ENCODE data around the gene AKT3. TPM values are rescaled to one million over a fixed set of nuclear protein-coding genes. Genes with fewer than 3 reads are reported as not detected.

The AKT3 gene
- total RNA-seq, 1 donor from 2014 or later: 107 TPM

GRCh38 chr1:243455760-243456651 lies 394.0 kb downstream of the AKT3 start:
- no peak for TF ChIP-seq CTCF (IDR thresholded peaks at IDR 0.05)
- Mint-ChIP-seq H3K27ac (ENCODE audit: unreplicated experiment) (no peak overlapping the region), H3K27me3 (ENCODE audit: unreplicated experiment) (no peaks in the 10 kb centered on the region), H3K4me1 (ENCODE audit: unreplicated experiment) (no peaks in the 10 kb centered on the region), H3K36me3 (ENCODE audit: unreplicated experiment) (peaks cover 13% of the 10 kb centered on the region), H3K4me3 (ENCODE audit: unreplicated experiment) (no peak overlapping the region), H3K9me3 (ENCODE audit: unreplicated experiment) (no peaks in the 10 kb centered on the region)
- DNase-seq (ENCODE audit: extremely low spot score, unreplicated experiment): no peak

DNA sequence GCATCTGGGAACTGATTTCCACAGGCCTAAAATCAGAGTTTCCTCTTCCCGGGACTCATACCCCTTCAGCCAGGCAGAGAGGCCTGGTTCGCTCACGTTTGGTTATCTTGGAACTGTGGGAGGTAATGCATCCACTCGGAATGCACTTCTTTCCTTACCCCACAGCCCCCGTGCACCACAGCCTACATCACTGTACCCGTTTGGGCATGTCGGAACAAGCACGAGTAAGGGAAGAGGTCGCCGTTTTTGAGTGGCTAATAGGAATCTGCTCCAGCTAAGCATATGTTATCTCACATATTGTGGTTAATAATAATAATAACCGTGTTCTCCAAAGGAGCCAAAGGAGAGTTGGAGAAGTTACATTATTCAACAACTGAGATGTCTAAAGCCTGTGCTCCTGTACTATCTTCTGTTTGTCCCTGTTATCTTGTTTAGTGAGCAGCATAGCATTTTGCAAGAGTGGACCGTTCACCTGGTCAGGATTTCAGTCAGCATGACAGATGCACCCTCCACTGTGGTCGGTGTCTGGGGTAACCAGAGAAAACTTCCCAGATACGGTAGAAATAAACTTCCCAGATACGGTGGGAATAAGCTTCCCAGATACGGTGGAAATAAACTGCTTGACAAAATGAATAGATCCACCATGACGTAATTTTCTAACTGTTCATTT lies 395.6 kb downstream of the AKT3 start:
- Mint-ChIP-seq H3K4me1 (ENCODE audit: unreplicated experiment) (no peaks in the 10 kb centered on the region), H3K27me3 (ENCODE audit: unreplicated experiment) (no peaks in the 10 kb centered on the region), H3K9me3 (ENCODE audit: unreplicated experiment) (no peaks in the 10 kb centered on the region), H3K27ac (ENCODE audit: unreplicated experiment) (no peak overlapping the region), H3K36me3 (ENCODE audit: unreplicated experiment) (peaks cover 18% of the 10 kb centered on the region), H3K4me3 (ENCODE audit: unreplicated experiment) (no peak overlapping the region)
- DNase-seq (ENCODE audit: extremely low spot score, unreplicated experiment): no peak
- TF ChIP-seq CTCF (IDR thresholded peaks at IDR 0.05): no peak

- Mint-ChIP-seq H3K4me1 (ENCODE audit: unreplicated experiment) (no peaks in the 10 kb centered on the region), H3K27me3 (ENCODE audit: unreplicated experiment) (no peaks in the 10 kb centered on the region), H3K27ac (ENCODE audit: unreplicated experiment) (no peak overlapping the region), H3K36me3 (ENCODE audit: unreplicated experiment) (peaks cover 17% of the 10 kb centered on the region), H3K9me3 (ENCODE audit: unreplicated experiment) (no peaks in the 10 kb centered on the region), H3K4me3 (ENCODE audit: unreplicated experiment) (no peak overlapping the region)
- TF ChIP-seq CTCF (IDR thresholded peaks at IDR 0.05): no peak
- no peak for DNase-seq (ENCODE audit: extremely low spot score, unreplicated experiment)
Measured at GRCh38 chr1:243452092-243452491, 398.0 kb downstream of the AKT3 start.

GRCh38 chr1:243449373-243449772 lies 400.7 kb downstream of the AKT3 start:
- Mint-ChIP-seq H3K4me3 (ENCODE audit: unreplicated experiment) (no peak overlapping the region), H3K4me1 (ENCODE audit: unreplicated experiment) (no peaks in the 10 kb centered on the region)
- TF ChIP-seq CTCF (IDR thresholded peaks at IDR 0.05): no peak

DNA sequence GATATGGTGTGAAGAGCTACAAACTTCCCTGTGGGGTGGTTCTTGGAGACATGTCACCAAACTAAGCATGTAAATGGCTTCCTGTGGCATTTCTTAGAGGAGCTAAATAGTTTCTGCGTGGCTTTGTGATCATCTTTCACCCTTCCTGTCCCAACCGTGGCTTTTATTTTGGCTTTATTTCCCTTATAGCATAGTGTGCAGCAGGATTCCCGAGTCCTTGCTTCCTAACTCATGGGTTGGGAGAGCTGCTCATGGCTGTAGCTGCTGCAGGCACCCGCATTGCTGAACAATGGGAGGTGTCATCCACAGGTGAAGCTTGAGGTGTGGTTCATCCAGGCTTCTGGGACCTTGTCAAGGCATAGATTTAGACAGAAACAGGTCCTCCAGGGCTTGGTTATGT lies 402.2 kb downstream of the AKT3 start:
- DNase-seq (ENCODE audit: extremely low spot score, unreplicated experiment): no peak
- Mint-ChIP-seq H3K27me3 (ENCODE audit: unreplicated experiment) (no peaks in the 10 kb centered on the region), H3K36me3 (ENCODE audit: unreplicated experiment) (peaks cover 12% of the 10 kb centered on the region), H3K4me3 (ENCODE audit: unreplicated experiment) (no peak overlapping the region), H3K4me1 (ENCODE audit: unreplicated experiment) (no peaks in the 10 kb centered on the region), H3K27ac (ENCODE audit: unreplicated experiment) (no peak overlapping the region), H3K9me3 (ENCODE audit: unreplicated experiment) (no peaks in the 10 kb centered on the region)
- no peak for TF ChIP-seq CTCF (IDR thresholded peaks at IDR 0.05)

More at GRCh38 chr1:243449373-243449772, 400.7 kb downstream of the AKT3 start:
- DNase-seq (ENCODE audit: extremely low spot score, unreplicated experiment): no peak
- Mint-ChIP-seq H3K9me3 (ENCODE audit: unreplicated experiment) (no peaks in the 10 kb centered on the region), H3K36me3 (ENCODE audit: unreplicated experiment) (peaks cover 14% of the 10 kb centered on the region), H3K27ac (ENCODE audit: unreplicated experiment) (no peak overlapping the region), H3K27me3 (ENCODE audit: unreplicated experiment) (no peaks in the 10 kb centered on the region)
